Fibroblast of mammary gland (primary cell): ENCODE results near the gene ANKRD11.
"Not testable (repeated sequence)": the region's sequence is repeated elsewhere in the genome, so short reads cannot be mapped to it uniquely, and the experiment has no call there.

Experiments used
- DNase-seq: peaks from one replicate; pipeline ENCODE4 v3.0.0-alpha.2; 2010; ENCODE audit warnings: low read depth
- H3K4me3 ChIP-seq: 2 replicates; pipeline ENCODE4 v1.5.1; 2011; ENCODE audit warnings: low read depth, mild to moderate bottlenecking, low read length, moderate library complexity; ENCODE audit not compliant: control insufficient read depth
- TF ChIP-seq, protein P1 (sequence below): conservative IDR thresholded peaks from 2 replicates; pipeline ENCODE4 v1.5.1; 2011; ENCODE audit warnings: low read depth, low read length, inconsistent platforms; ENCODE audit not compliant: control insufficient read depth, insufficient read depth

Gene ANKRD11

DNA sequence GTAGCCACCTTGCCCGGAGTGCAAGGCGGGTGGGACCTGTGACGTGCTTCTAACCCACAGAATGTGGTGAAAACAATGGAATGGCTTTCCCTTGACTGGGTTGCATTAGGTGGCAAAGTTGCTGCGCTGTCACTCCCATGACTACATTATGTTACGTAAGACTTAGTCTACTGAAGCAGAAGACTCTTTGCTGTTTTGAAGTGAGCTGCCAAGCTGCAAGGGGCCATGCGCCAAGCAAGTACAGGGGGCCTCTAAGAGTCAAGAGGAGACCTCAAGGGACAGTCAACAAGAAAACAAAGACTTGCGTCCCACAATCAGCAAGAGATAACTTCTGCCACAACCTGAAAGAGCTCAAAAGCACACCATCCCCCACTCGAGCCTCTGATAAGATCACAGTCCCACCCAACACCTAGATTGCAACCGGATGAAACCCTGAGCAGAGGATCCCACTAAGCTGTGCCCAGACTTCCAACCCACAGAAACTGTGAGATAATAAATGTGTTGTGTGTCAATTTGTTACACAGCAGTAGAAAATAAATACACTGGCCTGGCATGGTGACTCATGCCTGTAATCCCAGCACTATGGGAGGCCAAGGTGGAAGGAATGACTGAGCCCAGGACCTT lies 16.5 kb downstream of the ANKRD11 start:
- no peak overlapping the region for H3K4me3 ChIP-seq
- DNase-seq = peak; percentile 82
- TF ChIP-seq, protein P1, sequence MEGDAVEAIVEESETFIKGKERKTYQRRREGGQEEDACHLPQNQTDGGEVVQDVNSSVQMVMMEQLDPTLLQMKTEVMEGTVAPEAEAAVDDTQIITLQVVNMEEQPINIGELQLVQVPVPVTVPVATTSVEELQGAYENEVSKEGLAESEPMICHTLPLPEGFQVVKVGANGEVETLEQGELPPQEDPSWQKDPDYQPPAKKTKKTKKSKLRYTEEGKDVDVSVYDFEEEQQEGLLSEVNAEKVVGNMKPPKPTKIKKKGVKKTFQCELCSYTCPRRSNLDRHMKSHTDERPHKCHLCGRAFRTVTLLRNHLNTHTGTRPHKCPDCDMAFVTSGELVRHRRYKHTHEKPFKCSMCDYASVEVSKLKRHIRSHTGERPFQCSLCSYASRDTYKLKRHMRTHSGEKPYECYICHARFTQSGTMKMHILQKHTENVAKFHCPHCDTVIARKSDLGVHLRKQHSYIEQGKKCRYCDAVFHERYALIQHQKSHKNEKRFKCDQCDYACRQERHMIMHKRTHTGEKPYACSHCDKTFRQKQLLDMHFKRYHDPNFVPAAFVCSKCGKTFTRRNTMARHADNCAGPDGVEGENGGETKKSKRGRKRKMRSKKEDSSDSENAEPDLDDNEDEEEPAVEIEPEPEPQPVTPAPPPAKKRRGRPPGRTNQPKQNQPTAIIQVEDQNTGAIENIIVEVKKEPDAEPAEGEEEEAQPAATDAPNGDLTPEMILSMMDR = no peak

DNA sequence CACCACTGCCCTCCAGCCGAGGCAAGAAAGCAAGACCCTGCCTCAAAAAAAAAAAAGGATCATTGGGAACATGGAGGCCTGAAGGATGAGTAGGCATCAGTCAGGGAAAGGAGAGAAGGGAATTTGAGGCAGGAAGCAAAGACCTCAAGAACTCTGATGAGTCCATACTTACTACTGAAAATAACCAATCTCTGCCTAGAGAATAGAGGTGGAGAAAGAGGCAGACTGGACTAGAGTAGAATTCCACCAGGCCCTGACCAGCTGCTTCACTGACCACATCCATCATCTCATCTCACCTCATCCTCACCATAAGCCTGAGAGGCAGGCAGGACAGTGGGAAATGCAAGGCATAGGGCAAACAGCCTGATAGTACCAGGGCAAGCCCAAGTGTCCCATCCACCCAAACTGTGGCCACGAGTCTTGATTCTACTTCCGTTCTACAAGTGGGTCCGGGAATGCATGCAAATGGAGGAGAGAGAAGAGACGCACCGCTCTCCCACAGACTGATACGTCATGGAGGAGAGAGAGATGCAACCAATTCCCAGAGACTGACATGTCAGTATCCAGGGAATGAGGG lies 17.1 kb downstream of the ANKRD11 start:
- DNase-seq = no peak
- no peak overlapping the region for H3K4me3 ChIP-seq
- TF ChIP-seq, protein P1 = no peak

GRCh38 chr16:89472711-89473075 lies 17.7 kb downstream of the ANKRD11 start:
- no peak overlapping the region for H3K4me3 ChIP-seq
- no peak for DNase-seq
- TF ChIP-seq, protein P1 = no peak

- TF ChIP-seq, protein P1 = no peak
- H3K4me3 ChIP-seq = no peak overlapping the region
- DNase-seq = no peak
Measured at GRCh38 chr16:89467382-89467781, 23.0 kb downstream of the ANKRD11 start.

- TF ChIP-seq, protein P1 = no peak
- H3K4me3 ChIP-seq = no peak overlapping the region
- no peak for DNase-seq
Measured at GRCh38 chr16:89466920-89467319, 23.4 kb downstream of the ANKRD11 start.

DNA sequence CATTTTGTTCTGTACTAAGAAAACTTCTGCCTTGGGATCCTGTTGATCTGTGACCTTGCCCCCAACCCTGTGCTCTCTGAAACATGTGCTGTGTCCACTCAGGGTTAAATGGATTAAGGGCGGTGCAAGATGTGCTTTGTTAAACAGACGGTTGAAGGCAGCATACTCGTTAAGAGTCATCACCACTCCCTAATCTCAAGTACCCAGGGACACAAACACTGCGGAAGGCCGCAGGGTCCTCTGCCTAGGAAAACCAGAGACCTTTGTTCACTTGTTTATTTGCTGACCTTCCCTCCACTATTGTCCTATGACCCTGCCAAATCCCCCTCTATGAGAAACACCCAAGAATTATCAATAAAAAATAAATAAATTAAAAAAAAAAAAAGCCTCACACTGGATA lies 27.0 kb downstream of the ANKRD11 start:
- H3K4me3 ChIP-seq, DNase-seq: not testable (repeated sequence)

GRCh38 chr16:89462639-89463038 lies 27.7 kb downstream of the ANKRD11 start:
- not testable (repeated sequence) for DNase-seq, H3K4me3 ChIP-seq

- not testable (repeated sequence) for H3K4me3 ChIP-seq, DNase-seq
Measured at GRCh38 chr16:89461890-89462289, 28.5 kb downstream of the ANKRD11 start.
